Psoas muscle (tissue), 8 donors: Measurements from ENCODE around the gene OSBPL9. TPM values are rescaled to one million over a fixed set of nuclear protein-coding genes. Genes with fewer than 3 reads are reported as not detected.

Experiments used
- ATAC-seq, 4 donors: fragments of 200-7000 bp; cut with Tn5 transposase; one replicate each; pipeline ENCODE4 v1.9.1; 2020; ENCODE audit warnings: moderate library complexity in 3 of 4, mild to moderate bottlenecking in 2 of 4
- DNase-seq, 2 donors: peaks; one replicate each; pipeline ENCODE4 v3.0.0-alpha.2; 2020
- H3K27ac ChIP-seq: fragments of 200-600 bp; one replicate; pipeline ENCODE4 v1.8.0; 2022
- H3K27me3 ChIP-seq, 3 donors: fragments of 200-600 bp in 1 of 3; one replicate each; pipeline versions ENCODE4 v1.6.1 to v1.8.0; 2013 to 2022; ENCODE audit warnings: low read length in 2 of 3, mild to moderate bottlenecking in 2 of 3, moderate library complexity in 1 of 3; ENCODE audit not compliant: insufficient read depth in 3 of 3
- H3K36me3 ChIP-seq, 2 donors: fragments of 200-600 bp in 1 of 2; one replicate each; pipeline versions ENCODE4 v1.6.1 to v1.8.0; 2013 to 2022; ENCODE audit warnings: low read depth in 1 of 2, mild to moderate bottlenecking in 1 of 2, moderate library complexity in 1 of 2; ENCODE audit not compliant: insufficient read depth in 1 of 2
- H3K4me1 ChIP-seq: fragments of 200-600 bp; one replicate; pipeline ENCODE4 v1.8.0; 2022
- H3K4me3 ChIP-seq: fragments of 200-600 bp; one replicate; pipeline ENCODE4 v1.8.0; 2022; ENCODE audit warnings: mild to moderate bottlenecking
- H3K9me3 ChIP-seq: fragments of 200-600 bp; one replicate; pipeline ENCODE4 v1.8.0; 2022
- CTCF ChIP-seq: fragments of 200-600 bp; IDR thresholded peaks from one replicate; pipeline ENCODE4 v1.8.0; 2022; ENCODE audit warnings: antibody characterized with exemption
- WGBS, 3 donors: extraction: QIAGEN DNeasy Blood & Tissue Kit; methylation state at CpG; one replicate each; pipeline versions ENCODE4 v1.1.6 to v1.1.7; 2013; 5-methylcytosine and 5-hydroxymethylcytosine counted together
- intact Hi-C, 2 donors: fragments of 100-400 bp; cut with DNase I; formaldehyde crosslinking; loops; one replicate each; pipeline versions ENCODE4 v1.11.0 to v1.14.2; 2022
- polyA plus RNA-seq, 3 donors: library from polyadenylated mRNA; stranded (reverse); fragments of 200-250 nt; gene quantifications; one replicate each; pipeline ENCODE4 v1.2.3, GENCODE V29; 2013
- total RNA-seq, 4 donors: library from RNA; stranded (reverse); fragmentation: NEBNext Ultra II Directional in 2 of 4; extraction: Animal tissue kit (Norgen Biotek cat#: 25700) in 2 of 4; gene quantifications; one replicate each; pipeline versions ENCODE4 v1.2.1 to v1.2.4, GENCODE V29; 2021 to 2023
- donor health status: healthy with polysubstance abuse.
- donor health status: DM: no; HTN: no; CAD: no; lungs with moderate emphysema.
- donor health status: Bipolar disorder and iron deficiency.
- donor health status: healthy.
- donor health status: DM: yes; HTN: yes; CAD: no.
- donor health status: DM: no; HTN: no; CAD: no.
- donor health status: DM: no; HTN: no; CAD: no.
- donor health status: DM: yes; HTN: yes; CAD: no.

The OSBPL9 gene
- total and polyA plus RNA-seq, 7 donors: 15.6 to 141 (median 60.6) TPM

GRCh38 chr1:51630922-51631321 lies 14.0 kb downstream of the OSBPL9 start:
- H3K27ac ChIP-seq: peak overlapping the region; percentile 50
- intact Hi-C loops: loop anchor here in 1 of 2 donors (5.0 kb wide), 1 partner anchor 136 kb away; no protein-coding TSS in a partner anchor

GRCh38 chr1:51631747-51632146 lies 14.9 kb downstream of the OSBPL9 start:
- no peak for TF ChIP-seq CTCF
- no peaks in the 10 kb centered on the region for H3K36me3 ChIP-seq
- ATAC-seq (no peak), DNase-seq (no peak)
- intact Hi-C loops: loop anchor here in 1 of 2 donors (5.0 kb wide), 1 partner anchor 136 kb away; no protein-coding TSS in a partner anchor
- peaks cover 72% of the 10 kb centered on the region for H3K4me1 ChIP-seq
- no peak overlapping the region for H3K27ac ChIP-seq
- 59 to 89% (median 69%) methylated on average over 1 of the region's 1 CpG for WGBS, 3 donors
- H3K9me3 ChIP-seq: no peaks in the 10 kb centered on the region
- H3K27me3 ChIP-seq: no peaks in the 10 kb centered on the region
- no peak overlapping the region for H3K4me3 ChIP-seq

More at GRCh38 chr1:51630922-51631321, 14.0 kb downstream of the OSBPL9 start:
- Histone ChIP-seq H3K4me1 (peaks cover 77% of the 10 kb centered on the region), H3K27me3 (no peaks in the 10 kb centered on the region), H3K36me3 (no peaks in the 10 kb centered on the region), H3K9me3 (no peaks in the 10 kb centered on the region), H3K4me3 (no peak overlapping the region)
- no peak for TF ChIP-seq CTCF
- WGBS, 3 donors: 86 to 89% (median 86%) methylated on average over 3 of the region's 3 CpGs
- ATAC-seq: no peak
- no peak for DNase-seq

- 82 to 97% (median 84%) methylated on average over 7 of the region's 7 CpGs for WGBS, 3 donors
- ATAC-seq (no peak), DNase-seq (no peak)
- Histone ChIP-seq H3K4me3 (no peak overlapping the region), H3K27me3 (no peaks in the 10 kb centered on the region), H3K9me3 (no peaks in the 10 kb centered on the region), H3K27ac (peak overlapping the region; percentile 91), H3K36me3 (no peaks in the 10 kb centered on the region), H3K4me1 (peaks cover 73% of the 10 kb centered on the region)
- TF ChIP-seq CTCF: no peak
- intact Hi-C loops: loop anchor here in 1 of 2 donors (5.0 kb wide), 1 partner anchor 133 kb away; no protein-coding TSS in a partner anchor
Observed at GRCh38 chr1:51634618-51635017, 17.7 kb downstream of the OSBPL9 start.

- ATAC-seq (no peak), DNase-seq (no peak)
- no peak for TF ChIP-seq CTCF
- Histone ChIP-seq H3K27me3 (no peaks in the 10 kb centered on the region), H3K4me1 (peaks cover 75% of the 10 kb centered on the region), H3K9me3 (no peaks in the 10 kb centered on the region), H3K27ac (peak overlapping the region; percentile 91), H3K36me3 (no peaks in the 10 kb centered on the region), H3K4me3 (no peak overlapping the region)
- intact Hi-C loops: no loop called here
- WGBS, 3 donors: 77 to 89% (median 80%) methylated on average over 3 of the region's 3 CpGs
Observed at GRCh38 chr1:51635615-51636014, 18.7 kb downstream of the OSBPL9 start.

GRCh38 chr1:51636191-51636590 lies 19.3 kb downstream of the OSBPL9 start:
- H3K9me3 ChIP-seq: no peaks in the 10 kb centered on the region
- intact Hi-C loops: no loop called here
- no peaks in the 10 kb centered on the region for H3K36me3 ChIP-seq
- peak overlapping the region; percentile 91 for H3K27ac ChIP-seq
- peaks cover 76% of the 10 kb centered on the region for H3K4me1 ChIP-seq
- no peak for ATAC-seq
- no peak for TF ChIP-seq CTCF
- no peak overlapping the region for H3K4me3 ChIP-seq
- H3K27me3 ChIP-seq: no peaks in the 10 kb centered on the region
- no peak for DNase-seq
- WGBS, 3 donors: 94 to 100% (median 97%) methylated on average over 2 of the region's 2 CpGs
